M059J (cell line): ENCODE measurements around the gene SDHAF2. TPM values are rescaled to one million over a fixed set of nuclear protein-coding genes. Genes with fewer than 3 reads are reported as not detected.
"Not testable (repeated sequence)": the region's sequence is repeated elsewhere in the genome, so short reads cannot be mapped to it uniquely, and the experiment has no call there.

Source experiments
- DNase-seq: peaks from one replicate; pipeline ENCODE4 v3.0.0-alpha.2; 2012; ENCODE audit warnings: low read depth
- total RNA-seq: library from RNA; depleted of rRNA; stranded (reverse); fragments of >200 nt; shearing (Covaris generic); gene quantifications from 2 replicates; pipeline ENCODE4 v1.2.3, GENCODE V29; 2014

SDHAF2 gene
- total RNA-seq, 1 experiment from 2014 or later, result 39.9 TPM

- DNase-seq, result no peak
Measured at GRCh38 chr11:61476371-61476770, 46.4 kb downstream of the SDHAF2 start.

GRCh38 chr11:61477126-61477525 is 47.2 kb downstream of the SDHAF2 start:
- DNase-seq, result no peak

- DNase-seq, result no peak
Measured at GRCh38 chr11:61477727-61478148, 47.8 kb downstream of the SDHAF2 start.

- not testable (repeated sequence) for DNase-seq
Measured at GRCh38 chr11:61479360-61480058, 49.6 kb downstream of the SDHAF2 start.

- DNase-seq, result no peak
Measured at GRCh38 chr11:61480261-61480993, 50.5 kb downstream of the SDHAF2 start.

GRCh38 chr11:61480994-61481335 is 51.0 kb downstream of the SDHAF2 start:
- DNase-seq, result peak; percentile 56

- no peak for DNase-seq
Measured at GRCh38 chr11:61481806-61482205, 51.9 kb downstream of the SDHAF2 start.

- no peak for DNase-seq
Measured at GRCh38 chr11:61482513-61482912, 52.6 kb downstream of the SDHAF2 start.

- no peak for DNase-seq
Measured at GRCh38 chr11:61484541-61484940, 54.6 kb downstream of the SDHAF2 start.

GRCh38 chr11:61485080-61485479 is 55.2 kb downstream of the SDHAF2 start:
- DNase-seq, result no peak

GRCh38 chr11:61486011-61486620 is 56.2 kb downstream of the SDHAF2 start:
- DNase-seq, result no peak

- peak; percentile 76 for DNase-seq
Measured at GRCh38 chr11:61486779-61487178, 56.9 kb downstream of the SDHAF2 start.

GRCh38 chr11:61487342-61488025 is 57.6 kb downstream of the SDHAF2 start:
- DNase-seq, result no peak

GRCh38 chr11:61488651-61489291 is 58.8 kb downstream of the SDHAF2 start:
- DNase-seq, result no peak

- peak; percentile 74 for DNase-seq
Measured at GRCh38 chr11:61489833-61490721, 60.2 kb downstream of the SDHAF2 start.

- DNase-seq, result no peak
Measured at GRCh38 chr11:61491736-61492395, 61.9 kb downstream of the SDHAF2 start.

- DNase-seq, result peak; percentile 70
Measured at GRCh38 chr11:61494381-61494961, 64.5 kb downstream of the SDHAF2 start.

- DNase-seq, result no peak
Measured at GRCh38 chr11:61495801-61496601, 66.1 kb downstream of the SDHAF2 start.
